H1 (cell line): ENCODE results near the gene NT5M.

ENCODE experiments used
- EP300 ChIP-seq, 2 experiments: IDR thresholded peaks; 1 replicate in 1 of 2; 2 replicates in 1 of 2; pipeline ENCODE4 v1.6.1; 2011 to 2012; ENCODE audit warnings: low read depth in 2 of 2, low read length in 2 of 2, mild to moderate bottlenecking in 2 of 2, borderline replicate concordance in 1 of 2, inconsistent platforms in 1 of 2, moderate library complexity in 1 of 2
- GABPA ChIP-seq: IDR thresholded peaks from 2 replicates; pipeline ENCODE4 v1.6.1; 2011; ENCODE audit warnings: mild to moderate bottlenecking, low read length, moderate library complexity, borderline replicate concordance; ENCODE audit not compliant: insufficient read depth
- MAFK ChIP-seq: IDR thresholded peaks from 2 replicates; pipeline ENCODE4 v1.6.1; 2012; ENCODE audit warnings: low read depth, mild to moderate bottlenecking, improper control_type of control experiment, low read length
- TF ChIP-seq, protein P1 (sequence below): IDR thresholded peaks from 2 replicates; pipeline ENCODE4 v1.6.1; 2012; ENCODE audit warnings: inconsistent platforms

DNA sequence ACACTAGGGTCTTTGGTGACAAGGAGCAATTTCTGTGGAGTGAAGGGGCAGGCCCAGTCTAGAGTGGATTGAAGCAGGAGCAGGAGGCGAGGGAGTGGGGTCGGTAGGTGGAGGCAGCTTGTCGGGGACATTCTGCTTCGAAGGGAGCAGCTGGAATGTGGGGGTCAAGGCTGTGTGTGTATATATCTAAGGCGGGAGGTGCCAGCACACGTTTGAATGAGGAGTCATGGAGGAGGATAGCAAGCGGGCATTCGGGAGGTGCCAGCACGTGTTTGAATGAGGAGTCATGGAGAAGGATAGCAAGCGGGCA lies 17.7 kb downstream of the NT5M start:
- no peak for TF ChIP-seq GABPA
- TF ChIP-seq MAFK: no peak
- TF ChIP-seq, protein P1, sequence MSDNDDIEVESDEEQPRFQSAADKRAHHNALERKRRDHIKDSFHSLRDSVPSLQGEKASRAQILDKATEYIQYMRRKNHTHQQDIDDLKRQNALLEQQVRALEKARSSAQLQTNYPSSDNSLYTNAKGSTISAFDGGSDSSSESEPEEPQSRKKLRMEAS: no peak
- TF ChIP-seq EP300 (IDR thresholded peaks at IDR 0.05; ENCODE audit: borderline replicate concordance in 1 of 2, low read depth in 2 of 2, low read length in 2 of 2): no peak
